Measurements from ENCODE around the gene STING1. TPM values are rescaled to one million over a fixed set of nuclear protein-coding genes. Genes with fewer than 3 reads are reported as not detected.
A peak's percentile ranks its signal among the peaks of the same experiment; 100 is the strongest.

Gene STING1
- total and polyA plus RNA-seq, 2 of the 13 experiments (the other 11 are each of a cell fraction or from before 2014, with no cell fraction given): 1.3 to 4.4 TPM

GRCh38 chr5:139517683-139518564, 35.4 kb upstream of the STING1 start (continued):
- TF ChIP-seq KDM2A (CRISPR knock-in tag; IDR thresholded peaks at IDR 0.05; ENCODE audit: borderline replicate concordance, low read depth) (peak; percentile 99), ZNF652 (CRISPR knock-in tag; IDR thresholded peaks at IDR 0.05; ENCODE audit: borderline replicate concordance, low read depth) (no peak), ZNF878 (CRISPR knock-in tag; IDR thresholded peaks at IDR 0.05) (no peak; the same call in 1 of the 2 replicates), ARID2 (CRISPR knock-in tag; IDR thresholded peaks at IDR 0.05; ENCODE audit: borderline replicate concordance) (0 out of 2 replicates have a peak, but pooled peaks have one; percentile 62), ETV6 (CRISPR knock-in tag; conservative IDR thresholded peaks at IDR 0.05) (peak; percentile 73), ADNP (CRISPR knock-in tag; IDR thresholded peaks at IDR 0.05) (peak; percentile 15; the same call in 1 of the 2 replicates), PRDM15 (CRISPR knock-in tag; IDR thresholded peaks at IDR 0.05) (no peak), PRPF4 (IDR thresholded peaks at IDR 0.05; ENCODE audit: low read depth, low read length, poor library complexity, severe bottlenecking) (no peak), ZNF709 (CRISPR knock-in tag; IDR thresholded peaks at IDR 0.05) (peak; percentile 79; the same call in 1 of the 2 replicates), ZNF407 (CRISPR knock-in tag; IDR thresholded peaks at IDR 0.05; ENCODE audit: not compliant biosample characterization) (peak; percentile 36), ZNF782 (CRISPR knock-in tag; IDR thresholded peaks at IDR 0.05; ENCODE audit: borderline replicate concordance) (peak; percentile 85; the same call in 1 of the 2 replicates), SKIL (CRISPR knock-in tag; IDR thresholded peaks at IDR 0.05; ENCODE audit: borderline replicate concordance) (peak; percentile 81)

All from HepG2 (cell line).